ENCODE data around the gene BLMH. TPM values are rescaled to one million over a fixed set of nuclear protein-coding genes. Genes with fewer than 3 reads are reported as not detected.

Gene BLMH
- total and polyA plus RNA-seq, 7 experiments from 2014 or later = 17.7 to 57.5 (median 30.9) TPM

DNA sequence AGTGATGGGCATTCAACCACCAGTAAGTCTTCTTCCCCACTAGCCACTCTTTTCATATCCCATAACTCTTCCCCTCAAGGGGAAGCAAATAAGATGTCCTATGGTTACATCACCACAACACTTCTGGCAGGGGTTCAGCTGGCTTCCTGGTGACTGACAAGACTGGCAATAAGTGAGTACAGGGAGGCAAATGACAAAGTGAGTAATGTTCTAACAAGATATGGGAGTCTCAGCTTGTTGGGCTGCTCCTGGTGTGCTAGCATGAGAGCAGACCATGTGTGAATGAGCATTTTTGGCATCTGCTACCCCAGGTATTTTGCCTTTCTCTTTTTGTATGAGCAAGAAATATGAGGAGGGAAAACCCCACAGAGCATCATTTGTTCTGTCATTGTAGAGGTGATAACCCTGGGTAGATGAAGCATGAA, 32.2 kb upstream of the BLMH start:
- peak in 5 of 9 donors; percentile 28 to 46 (median 38) for DNase-seq
- no peaks in the 10 kb centered on the region for H3K27me3 ChIP-seq (ENCODE audit: control insufficient read depth in 2 of 2, insufficient read depth in 2 of 2, low read length in 2 of 2)
- peaks cover 24 to 32% of the 10 kb centered on the region in 2 donors for H3K4me1 ChIP-seq (ENCODE audit: control insufficient read depth in 2 of 2, insufficient read depth in 2 of 2, low read length in 2 of 2)
- peaks cover 15 to 46% (median 32%) of the 10 kb centered on the region in 7 donors for H3K4me1 Mint-ChIP-seq
- no peaks in the 10 kb centered on the region for H3K9me3 ChIP-seq (ENCODE audit: control insufficient read depth in 2 of 3, low read length in 3 of 3)
- CTCF ChIA-PET = interaction anchor here (0.7 to 3.3 kb wide), 13 partner anchors 8 to 707 kb away, joined by 3 to 37 read pairs (median 5); partner anchors contain the start of genes BLMH and TMIGD1
- no peaks in the 10 kb centered on the region for H3K9me3 Mint-ChIP-seq
- POLR2A ChIA-PET = interaction anchor here (0.7 to 3.5 kb wide), 9 partner anchors 8 to 1073 kb away, joined by 3 to 39 read pairs (median 5); partner anchors contain the start of genes BLMH and TMIGD1
- H3K27ac Mint-ChIP-seq = peak overlapping the region; percentile 2 to 95 (median 88)
- ATAC-seq = peak; percentile 64
- intact Hi-C loops (cut with micrococcal nuclease) = loop anchor here in 1 of 2 donors (1.0 kb wide), 2 partner anchors 8 to 12 kb away; no protein-coding TSS in a partner anchor
- peak overlapping the region in 9 of 10 donors; percentile 26 to 67 (median 62) for H3K4me3 Mint-ChIP-seq
- H3K27me3 Mint-ChIP-seq = peaks cover 0 to 7% (median 0%) of the 10 kb centered on the region in 5 donors
- H3K27ac ChIP-seq (ENCODE audit: low read depth, low read length) = peak overlapping the region; percentile 60
- H3K36me3 ChIP-seq (ENCODE audit: control insufficient read depth in 2 of 3, insufficient read depth in 3 of 3, low read length in 3 of 3) = no peaks in the 10 kb centered on the region
- H3K4me3 ChIP-seq (ENCODE audit: low read length) = peak overlapping the region; percentile 14
- H3K36me3 Mint-ChIP-seq = no peaks in the 10 kb centered on the region

DNA sequence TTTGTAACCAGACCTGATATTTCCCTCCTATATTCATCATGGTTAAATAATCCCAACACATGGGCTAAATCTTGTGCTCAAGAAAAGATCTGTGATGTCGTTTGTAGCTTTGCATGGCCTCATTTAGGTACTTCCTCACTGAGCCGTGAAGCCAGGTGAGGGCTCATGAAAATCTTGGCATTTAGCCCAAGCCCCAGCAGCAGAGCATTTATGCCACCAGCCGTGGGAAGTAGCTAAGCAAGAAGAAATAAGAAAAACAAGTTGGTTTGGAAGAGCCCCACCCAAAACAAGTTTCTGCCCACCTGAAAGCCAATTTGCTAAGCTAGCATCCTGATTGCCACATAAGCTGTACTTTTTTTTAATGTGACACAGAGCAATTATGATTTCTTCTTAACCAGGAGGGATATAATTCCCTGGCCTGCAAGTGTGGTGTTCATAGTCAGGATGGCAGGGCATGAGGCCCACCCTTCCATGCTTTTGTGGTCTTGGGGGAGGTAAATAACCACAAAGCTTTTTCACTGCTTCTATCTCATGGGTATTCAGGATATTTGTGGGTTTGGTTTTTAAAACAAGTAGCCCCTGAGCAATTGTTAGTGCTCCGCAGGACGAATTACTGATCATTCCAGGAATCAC, 31.6 kb upstream of the BLMH start:
- intact Hi-C loops (cut with micrococcal nuclease) = loop anchor here in 1 of 2 donors (1.0 kb wide), 2 partner anchors 9 to 13 kb away; no protein-coding TSS in a partner anchor
- DNase-seq (peak in 7 of 9 donors; percentile 77 to 91 (median 86)), ATAC-seq (peak; percentile 88)
- H3K36me3 Mint-ChIP-seq = no peaks in the 10 kb centered on the region
- CTCF ChIA-PET = interaction anchor here (0.7 to 3.3 kb wide), 13 partner anchors 9 to 706 kb away, joined by 3 to 37 read pairs (median 5); partner anchors contain the start of genes BLMH and TMIGD1
- peaks cover 15 to 46% (median 32%) of the 10 kb centered on the region in 7 donors for H3K4me1 Mint-ChIP-seq
- no peaks in the 10 kb centered on the region for H3K9me3 Mint-ChIP-seq
- Histone ChIP-seq H3K4me1 (ENCODE audit: control insufficient read depth in 2 of 2, insufficient read depth in 2 of 2, low read length in 2 of 2) (peaks cover 23 to 32% of the 10 kb centered on the region in 2 donors), H3K4me3 (ENCODE audit: low read length) (peak overlapping the region; percentile 14), H3K9me3 (ENCODE audit: control insufficient read depth in 2 of 3, low read length in 3 of 3) (no peaks in the 10 kb centered on the region), H3K27ac (ENCODE audit: low read depth, low read length) (peak overlapping the region; percentile 60), H3K27me3 (ENCODE audit: control insufficient read depth in 2 of 2, insufficient read depth in 2 of 2, low read length in 2 of 2) (no peaks in the 10 kb centered on the region), H3K36me3 (ENCODE audit: control insufficient read depth in 2 of 3, insufficient read depth in 3 of 3, low read length in 3 of 3) (no peaks in the 10 kb centered on the region)
- POLR2A ChIA-PET = interaction anchor here (0.6 to 3.5 kb wide), 14 partner anchors 8 to 1072 kb away, joined by 3 to 39 read pairs (median 4); partner anchors contain the start of genes BLMH and TMIGD1
- H3K4me3 Mint-ChIP-seq = peak overlapping the region; percentile 26 to 67 (median 61)
- H3K27ac Mint-ChIP-seq = peak overlapping the region; percentile 2 to 95 (median 88)
- H3K27me3 Mint-ChIP-seq = peaks cover 0 to 7% (median 0%) of the 10 kb centered on the region in 5 donors

DNA sequence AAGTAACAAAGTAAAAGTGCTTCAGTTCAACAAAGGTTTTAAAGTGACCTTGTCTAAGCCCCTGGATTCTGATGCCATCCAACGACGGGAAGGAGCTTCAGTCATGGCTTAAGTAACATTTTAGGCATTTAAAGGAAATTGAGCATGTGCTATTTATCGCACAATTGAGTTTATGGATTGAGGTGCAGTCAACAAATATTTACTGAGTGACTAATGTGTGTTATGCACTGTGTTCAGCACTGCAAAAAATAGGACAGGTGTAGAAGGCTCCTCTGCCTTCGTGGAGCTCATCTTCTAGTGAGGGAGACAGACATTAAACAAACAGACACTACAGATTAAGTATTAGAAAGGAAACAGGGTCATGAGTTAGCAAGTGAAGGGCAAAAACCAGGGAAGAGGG, 29.6 kb upstream of the BLMH start:
- H3K27ac Mint-ChIP-seq = peak overlapping the region in 4 of 9 donors; percentile 9 to 87 (median 50)
- DNase-seq (no peak), ATAC-seq (no peak)
- Histone ChIP-seq H3K27ac (ENCODE audit: low read depth, low read length) (no peak overlapping the region), H3K36me3 (ENCODE audit: control insufficient read depth in 2 of 3, insufficient read depth in 3 of 3, low read length in 3 of 3) (no peaks in the 10 kb centered on the region), H3K4me1 (ENCODE audit: control insufficient read depth in 2 of 2, insufficient read depth in 2 of 2, low read length in 2 of 2) (peaks cover 23 to 32% of the 10 kb centered on the region in 2 donors), H3K27me3 (ENCODE audit: control insufficient read depth in 2 of 2, insufficient read depth in 2 of 2, low read length in 2 of 2) (no peaks in the 10 kb centered on the region), H3K4me3 (ENCODE audit: low read length) (no peak overlapping the region), H3K9me3 (ENCODE audit: control insufficient read depth in 2 of 3, low read length in 3 of 3) (no peaks in the 10 kb centered on the region)
- H3K9me3 Mint-ChIP-seq = no peaks in the 10 kb centered on the region
- H3K27me3 Mint-ChIP-seq = peaks cover 0 to 6% (median 0%) of the 10 kb centered on the region in 5 donors
- no peaks in the 10 kb centered on the region for H3K36me3 Mint-ChIP-seq
- POLR2A ChIA-PET = interaction anchor here (0.5 to 1.2 kb wide), 4 partner anchors 9 to 133 kb away, joined by 3 to 5 read pairs (median 4); partner anchors contain the start of gene BLMH
- peaks cover 15 to 40% (median 32%) of the 10 kb centered on the region in 7 donors for H3K4me1 Mint-ChIP-seq
- CTCF ChIA-PET = interaction anchor here (0.6 to 3.3 kb wide), 2 partner anchors 15 to 16 kb away, joined by 3 to 37 read pairs; no protein-coding TSS in a partner anchor
- no peak overlapping the region for H3K4me3 Mint-ChIP-seq
- intact Hi-C loops (cut with micrococcal nuclease) = no loop called here

DNA sequence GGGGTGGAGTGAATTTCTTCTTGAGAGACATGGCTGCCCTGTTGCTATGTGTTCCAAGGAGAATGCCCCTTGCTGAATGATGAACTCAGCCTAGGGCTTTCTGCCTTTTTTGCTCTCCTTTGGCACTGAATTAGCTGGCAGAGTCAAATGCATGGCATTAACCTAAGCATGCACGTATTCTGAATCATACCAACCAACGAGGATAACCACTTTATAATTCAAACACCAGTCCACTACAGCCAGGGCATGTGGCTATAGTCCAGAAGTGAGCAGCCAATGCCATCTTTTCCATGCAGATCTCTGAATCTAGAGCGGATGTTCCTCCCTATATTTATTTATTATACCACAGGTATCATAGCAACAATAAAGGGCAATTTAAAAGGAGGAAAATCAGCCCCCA, 26.4 kb upstream of the BLMH start:
- POLR2A ChIA-PET = interaction anchor here (0.6 to 1.6 kb wide), 2 partner anchors 12 to 36 kb away, joined by 3 to 4 read pairs; no protein-coding TSS in a partner anchor
- CTCF ChIA-PET = interaction anchor here (1.6 kb wide), 1 partner anchor 193 kb away, joined by 3 read pairs; no protein-coding TSS in a partner anchor
- H3K4me1 Mint-ChIP-seq = peaks cover 3 to 12% (median 6%) of the 10 kb centered on the region in 7 donors

DNA sequence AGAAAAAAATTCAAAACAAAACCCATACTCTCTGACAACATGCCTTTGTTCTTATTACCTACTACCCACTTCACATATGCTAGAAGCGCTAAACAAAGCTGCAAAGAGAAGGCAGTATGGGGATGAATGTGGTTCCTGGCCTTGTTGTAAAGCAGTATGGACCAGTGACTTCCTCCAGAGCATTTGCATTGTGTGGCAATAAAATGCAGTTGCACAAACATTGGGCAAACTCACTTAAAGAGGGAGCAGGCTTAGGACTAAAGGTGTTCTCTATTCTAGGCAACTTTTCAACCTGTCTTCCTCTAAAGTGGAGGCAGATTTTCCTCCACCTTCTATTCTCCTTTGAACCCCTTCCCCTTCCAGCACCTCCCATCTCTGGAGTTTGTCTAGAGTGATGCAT, 25.0 kb upstream of the BLMH start:
- no peaks in the 10 kb centered on the region for H3K9me3 Mint-ChIP-seq
- H3K27ac ChIP-seq (ENCODE audit: low read depth, low read length) = no peak overlapping the region
- CTCF ChIA-PET = interaction anchor here (0.9 to 3.1 kb wide), 2 partner anchors 20 to 22 kb away, joined by 3 to 14 read pairs; no protein-coding TSS in a partner anchor
- no peaks in the 10 kb centered on the region for H3K4me1 ChIP-seq (ENCODE audit: control insufficient read depth in 2 of 2, insufficient read depth in 2 of 2, low read length in 2 of 2)
- H3K36me3 ChIP-seq (ENCODE audit: control insufficient read depth in 2 of 3, insufficient read depth in 3 of 3, low read length in 3 of 3) = no peaks in the 10 kb centered on the region
- H3K36me3 Mint-ChIP-seq = no peaks in the 10 kb centered on the region
- H3K27ac Mint-ChIP-seq = no peak overlapping the region
- DNase-seq (no peak), ATAC-seq (no peak)
- POLR2A ChIA-PET = interaction anchor here (1.0 kb wide), 1 partner anchor 27 kb away, joined by 3 read pairs; no protein-coding TSS in a partner anchor
- intact Hi-C loops (cut with micrococcal nuclease) = no loop called here
- H3K4me3 ChIP-seq (ENCODE audit: low read length) = no peak overlapping the region
- H3K27me3 Mint-ChIP-seq = peaks cover 0 to 18% (median 0%) of the 10 kb centered on the region in 5 donors
- no peaks in the 10 kb centered on the region for H3K27me3 ChIP-seq (ENCODE audit: control insufficient read depth in 2 of 2, insufficient read depth in 2 of 2, low read length in 2 of 2)
- no peak overlapping the region for H3K4me3 Mint-ChIP-seq
- peaks cover 0 to 9% (median 0%) of the 10 kb centered on the region in 7 donors for H3K4me1 Mint-ChIP-seq
- H3K9me3 ChIP-seq (ENCODE audit: control insufficient read depth in 2 of 3, low read length in 3 of 3) = no peaks in the 10 kb centered on the region

More for the DNA sequence above, 26.4 kb upstream of the BLMH start:
- Histone ChIP-seq H3K27me3 (ENCODE audit: control insufficient read depth in 2 of 2, insufficient read depth in 2 of 2, low read length in 2 of 2) (no peaks in the 10 kb centered on the region), H3K27ac (ENCODE audit: low read depth, low read length) (no peak overlapping the region), H3K36me3 (ENCODE audit: control insufficient read depth in 2 of 3, insufficient read depth in 3 of 3, low read length in 3 of 3) (no peaks in the 10 kb centered on the region), H3K4me1 (ENCODE audit: control insufficient read depth in 2 of 2, insufficient read depth in 2 of 2, low read length in 2 of 2) (peaks cover 6% of the 10 kb centered on the region in 2 donors), H3K9me3 (ENCODE audit: control insufficient read depth in 2 of 3, low read length in 3 of 3) (no peaks in the 10 kb centered on the region), H3K4me3 (ENCODE audit: low read length) (no peak overlapping the region)
- Mint-ChIP-seq H3K36me3 (no peaks in the 10 kb centered on the region), H3K27ac (no peak overlapping the region), H3K4me3 (no peak overlapping the region), H3K27me3 (peaks cover 0 to 11% (median 0%) of the 10 kb centered on the region in 5 donors), H3K9me3 (no peaks in the 10 kb centered on the region)
- intact Hi-C loops (cut with micrococcal nuclease) = no loop called here
- DNase-seq (no peak), ATAC-seq (no peak)

DNA sequence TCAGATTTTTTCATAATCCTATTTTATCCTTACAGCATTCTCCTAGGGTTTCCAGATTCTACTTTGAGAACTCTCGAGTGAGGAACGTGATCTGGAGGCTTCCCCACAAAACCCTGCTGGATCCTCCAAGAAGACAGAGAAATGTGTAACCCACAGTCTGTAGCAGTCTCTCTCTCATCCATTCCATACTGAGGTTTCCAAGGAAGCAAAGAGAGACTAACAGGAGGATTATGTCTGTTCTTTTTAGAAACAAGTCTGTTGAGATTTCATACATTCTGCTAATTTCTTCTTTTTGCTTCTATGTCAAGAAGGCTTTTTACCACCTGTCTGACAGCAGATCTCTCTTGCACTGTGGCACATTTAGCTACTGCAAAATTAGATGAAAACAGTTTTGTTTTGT, 23.4 kb upstream of the BLMH start:
- ChIA-PET POLR2A (interaction anchor here (0.6 to 1.4 kb wide), 3 partner anchors 8 to 185 kb away, joined by 3 to 5 read pairs (median 3); no protein-coding TSS in a partner anchor), CTCF (interaction anchor here (0.9 to 3.1 kb wide), 2 partner anchors 22 to 46 kb away, joined by 3 to 14 read pairs; no protein-coding TSS in a partner anchor)
- no peak overlapping the region for H3K4me3 Mint-ChIP-seq
- Histone ChIP-seq H3K27ac (ENCODE audit: low read depth, low read length) (no peak overlapping the region), H3K27me3 (ENCODE audit: control insufficient read depth in 2 of 2, insufficient read depth in 2 of 2, low read length in 2 of 2) (no peaks in the 10 kb centered on the region), H3K9me3 (ENCODE audit: control insufficient read depth in 2 of 3, low read length in 3 of 3) (no peaks in the 10 kb centered on the region), H3K4me3 (ENCODE audit: low read length) (no peak overlapping the region), H3K4me1 (ENCODE audit: control insufficient read depth in 2 of 2, insufficient read depth in 2 of 2, low read length in 2 of 2) (no peaks in the 10 kb centered on the region), H3K36me3 (ENCODE audit: control insufficient read depth in 2 of 3, insufficient read depth in 3 of 3, low read length in 3 of 3) (no peaks in the 10 kb centered on the region)
- peaks cover 0 to 5% (median 0%) of the 10 kb centered on the region in 7 donors for H3K4me1 Mint-ChIP-seq
- intact Hi-C loops (cut with micrococcal nuclease) = no loop called here
- H3K27ac Mint-ChIP-seq = peak overlapping the region in 2 of 9 donors; percentile 15 to 42
- no peaks in the 10 kb centered on the region for H3K9me3 Mint-ChIP-seq
- DNase-seq (no peak), ATAC-seq (no peak)
- no peaks in the 10 kb centered on the region for H3K36me3 Mint-ChIP-seq
- H3K27me3 Mint-ChIP-seq = peaks cover 0 to 18% (median 0%) of the 10 kb centered on the region in 5 donors
